NCI-H2107 (cell line): ENCODE measurements around the gene HEMGN.
"Not testable (repeated sequence)": the region's sequence is repeated elsewhere in the genome, so short reads cannot be mapped to it uniquely, and the experiment has no call there.

Source experiments
- DNase-seq: peaks from one replicate; lab custom pipeline; 2025; lab: John Stamatoyannopoulos, UW

Gene HEMGN, protein sequence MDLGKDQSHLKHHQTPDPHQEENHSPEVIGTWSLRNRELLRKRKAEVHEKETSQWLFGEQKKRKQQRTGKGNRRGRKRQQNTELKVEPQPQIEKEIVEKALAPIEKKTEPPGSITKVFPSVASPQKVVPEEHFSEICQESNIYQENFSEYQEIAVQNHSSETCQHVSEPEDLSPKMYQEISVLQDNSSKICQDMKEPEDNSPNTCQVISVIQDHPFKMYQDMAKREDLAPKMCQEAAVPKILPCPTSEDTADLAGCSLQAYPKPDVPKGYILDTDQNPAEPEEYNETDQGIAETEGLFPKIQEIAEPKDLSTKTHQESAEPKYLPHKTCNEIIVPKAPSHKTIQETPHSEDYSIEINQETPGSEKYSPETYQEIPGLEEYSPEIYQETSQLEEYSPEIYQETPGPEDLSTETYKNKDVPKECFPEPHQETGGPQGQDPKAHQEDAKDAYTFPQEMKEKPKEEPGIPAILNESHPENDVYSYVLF

DNA sequence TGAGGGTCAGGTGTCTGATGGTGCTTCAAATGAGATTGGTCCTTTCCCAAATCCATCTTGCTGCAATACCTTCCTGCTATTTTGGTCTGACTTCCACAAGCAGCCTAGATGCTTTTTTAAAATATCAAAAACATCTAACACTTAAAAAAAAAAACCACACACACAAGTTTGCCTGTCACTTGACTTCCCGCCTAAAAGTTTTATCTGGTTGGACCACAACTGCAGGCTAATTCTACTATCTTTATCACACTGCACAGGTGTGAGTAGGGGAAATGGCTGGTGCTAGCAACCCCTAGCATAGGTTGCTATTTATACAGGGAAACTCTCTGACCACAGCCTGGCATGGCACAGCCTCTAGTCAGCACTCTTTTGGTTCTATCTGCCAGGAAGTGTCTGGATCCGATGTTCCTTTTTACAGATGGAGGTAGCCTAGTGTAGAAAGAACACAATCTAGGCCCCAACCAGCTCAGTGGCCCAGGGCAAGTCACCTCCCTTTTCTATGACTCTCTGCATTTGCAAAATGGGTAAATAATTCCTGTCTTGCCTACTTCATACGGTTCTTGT is at the start of gene HEMGN:
Gene HEMGN, minus strand, starts transcription at position 92 of the 564 bp plus-strand sequence. Its CDS starts 36 bp downstream, at position 56.
- no peak for DNase-seq

GRCh38 chr9:97987487-97987886 is 49.5 kb upstream of the HEMGN start:
- no peak for DNase-seq

GRCh38 chr9:97985058-97985861 is 47.3 kb upstream of the HEMGN start:
- no peak for DNase-seq

DNA sequence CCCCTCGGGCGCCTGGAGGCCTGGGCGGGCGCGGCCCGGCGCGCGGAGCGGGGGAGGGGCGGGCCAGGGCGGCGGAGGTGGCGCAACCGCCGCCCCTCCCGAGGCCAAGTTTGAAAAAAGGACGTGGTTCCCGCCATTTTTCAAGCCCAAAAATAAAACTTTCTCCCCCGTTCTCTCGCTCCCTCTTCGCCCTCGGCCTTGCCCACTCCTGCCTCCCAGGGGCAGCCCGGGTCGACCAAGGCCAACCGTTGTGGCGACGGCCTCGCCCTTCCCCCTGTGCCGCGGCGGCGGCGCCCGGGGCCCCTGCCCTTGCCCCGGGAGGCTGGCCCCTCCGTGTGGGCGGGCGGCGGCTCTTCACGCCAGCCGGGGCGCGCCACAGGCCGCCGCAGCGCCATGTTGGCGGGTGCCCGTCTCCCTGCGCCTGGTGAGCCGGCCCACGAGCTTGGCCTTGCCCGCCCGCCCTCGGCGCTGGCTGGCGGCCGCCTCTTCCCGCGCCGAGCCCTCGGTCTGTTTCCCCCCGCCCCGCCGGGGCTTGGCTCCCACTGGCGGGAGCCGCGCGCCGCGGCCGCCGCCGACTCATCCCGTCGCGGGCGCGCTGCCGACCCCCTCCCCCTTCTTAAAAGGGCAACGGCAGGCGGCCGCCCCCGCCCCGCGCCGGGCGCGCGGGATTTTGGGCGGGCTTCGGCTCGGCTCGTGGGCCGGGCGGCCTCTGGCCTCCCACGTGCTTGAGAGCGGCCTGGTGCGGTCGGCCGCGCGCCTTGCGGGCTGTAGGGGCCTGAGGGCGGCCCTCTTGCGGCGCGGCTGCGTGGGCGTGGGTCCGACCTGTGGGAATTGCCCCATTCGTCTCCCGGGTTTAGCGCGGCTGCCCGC is 46.5 kb upstream of the HEMGN start:
- peak; percentile 33 for DNase-seq

DNA sequence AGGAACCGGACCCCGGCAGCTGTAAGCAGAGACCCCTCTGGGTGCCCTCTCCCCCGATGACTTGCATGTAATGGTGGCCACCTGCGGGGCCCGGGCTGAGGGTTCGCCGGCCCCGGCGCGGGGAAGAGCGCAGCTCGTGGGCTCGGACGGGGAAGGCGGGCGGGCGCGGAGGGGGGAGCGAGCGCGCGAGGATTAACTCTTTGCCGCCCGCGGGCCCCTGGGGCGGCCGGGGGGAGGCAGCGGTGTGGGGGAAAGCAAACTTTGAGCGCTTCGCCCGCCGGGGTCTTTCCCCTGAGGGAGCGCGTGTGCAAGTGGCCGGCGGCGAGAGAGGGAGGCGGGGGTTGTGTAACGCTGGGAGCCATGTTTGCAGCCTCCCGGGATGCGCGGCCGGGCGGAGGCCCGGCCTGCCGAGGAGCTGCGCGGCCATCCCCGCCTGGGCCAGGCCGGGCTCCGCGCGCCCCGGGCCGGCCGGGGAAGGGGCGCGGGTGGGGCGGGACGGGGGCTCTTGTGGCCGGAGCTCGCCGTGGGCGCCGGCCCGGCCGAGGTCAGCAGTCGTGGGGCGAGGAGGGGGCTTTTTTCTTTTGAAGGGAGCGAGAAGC is 45.7 kb upstream of the HEMGN start:
- DNase-seq = no peak

GRCh38 chr9:97982683-97983588 is 45.0 kb upstream of the HEMGN start, which contains the start of gene ANP32B:
TSS of gene ANP32B (plus strand) at chr9:97983341. CDS start at chr9:97983556, 215 bp downstream.
- DNase-seq = peak; percentile 86

- DNase-seq = no peak
Measured at GRCh38 chr9:97981846-97982682, 44.1 kb upstream of the HEMGN start.

DNA sequence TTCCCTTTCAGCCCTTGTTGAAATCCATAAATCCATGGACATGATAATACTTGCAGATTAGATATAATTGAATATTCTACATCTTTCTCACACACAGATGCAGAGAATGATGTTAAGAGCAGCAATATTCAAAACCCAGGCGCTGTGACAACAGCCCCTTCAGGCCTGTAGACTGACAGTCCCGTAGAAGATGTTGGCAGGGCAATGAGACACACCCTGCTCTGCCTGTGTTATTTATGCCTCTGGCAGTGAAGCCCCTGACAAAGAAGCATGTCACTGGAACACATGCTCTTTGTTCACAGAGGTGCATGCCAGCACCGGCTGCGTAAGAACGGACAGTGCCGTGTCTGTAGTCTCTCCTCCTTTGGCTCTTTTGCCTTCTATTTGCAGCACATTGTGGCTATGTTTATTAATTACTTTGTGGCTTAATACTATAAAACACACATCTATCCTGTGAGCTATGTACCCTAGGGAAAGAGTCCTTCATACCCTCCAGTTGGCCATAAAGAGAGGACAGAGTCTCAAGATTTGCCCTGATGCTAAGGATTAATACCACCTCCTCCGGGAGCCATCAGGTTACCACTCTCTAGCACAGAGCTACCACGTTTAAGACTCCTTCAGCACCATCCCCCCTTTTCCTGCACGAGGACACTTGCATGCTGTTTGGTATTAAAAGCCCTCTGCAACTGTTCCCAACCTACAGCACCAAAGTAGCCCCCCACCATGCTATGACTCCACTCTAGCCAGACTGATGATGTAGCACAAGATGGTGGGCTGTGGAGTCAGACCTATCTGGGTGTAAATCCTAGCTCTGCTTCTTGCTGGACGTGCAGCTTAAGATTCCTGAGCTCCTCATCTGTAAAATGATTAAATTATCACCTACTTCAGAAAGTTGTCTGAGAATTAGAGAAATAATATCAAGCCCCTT is 43.2 kb upstream of the HEMGN start:
- DNase-seq = no peak

DNA sequence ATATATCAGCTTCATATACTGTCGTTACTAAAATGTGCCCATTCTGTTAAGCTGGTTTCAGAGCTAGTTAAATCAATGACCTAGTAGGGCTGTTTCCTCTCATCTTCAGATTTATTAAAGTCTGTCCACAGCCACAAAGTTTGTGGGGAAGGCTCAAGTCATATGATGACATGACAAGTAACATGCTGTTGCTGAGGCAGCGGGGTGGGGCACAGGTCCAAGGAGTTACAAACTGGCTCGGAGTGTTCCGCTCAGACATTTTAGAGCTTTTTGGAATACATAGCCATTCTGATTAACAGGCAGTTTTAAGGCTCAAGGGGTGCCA is 42.5 kb upstream of the HEMGN start:
- no peak for DNase-seq

- no peak for DNase-seq
Measured at GRCh38 chr9:97979788-97980478, 42.0 kb upstream of the HEMGN start.

DNA sequence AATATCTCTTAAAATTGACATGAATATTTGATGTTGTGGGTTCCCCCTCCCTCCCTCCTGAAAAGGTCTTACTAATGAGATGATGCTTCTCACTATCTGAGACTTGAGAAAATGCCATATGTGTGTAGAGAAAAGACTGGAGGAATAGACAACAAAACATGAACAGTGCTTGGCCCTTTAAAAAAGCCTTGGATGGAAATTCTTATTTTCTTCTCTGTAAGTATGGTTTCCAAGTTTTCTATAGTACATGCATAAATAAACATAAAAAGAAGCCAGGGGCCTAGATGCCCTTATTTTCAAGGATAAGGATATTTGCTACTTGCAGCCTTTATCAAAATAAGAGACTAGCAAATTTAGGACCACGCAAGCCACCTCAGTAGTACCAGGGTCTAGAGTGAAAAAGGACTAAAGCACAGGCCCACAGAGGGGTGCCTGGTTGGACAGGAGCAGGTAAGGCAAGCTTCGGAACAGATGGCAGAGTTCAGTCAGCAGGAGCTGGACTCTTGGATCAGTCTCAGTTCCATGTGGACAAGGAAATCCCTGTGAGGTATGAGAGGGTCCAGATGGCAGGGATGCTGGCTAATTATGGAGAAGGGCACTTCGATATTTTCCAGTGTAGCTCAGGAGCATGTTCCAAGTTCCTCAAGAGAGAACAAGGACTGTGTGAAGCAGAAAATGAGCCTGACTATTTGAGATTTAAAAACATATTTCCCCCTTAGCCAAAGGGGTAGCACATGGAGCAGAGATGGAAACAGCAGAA is 40.6 kb upstream of the HEMGN start:
- no peak for DNase-seq

- DNase-seq = not testable (repeated sequence)
Measured at GRCh38 chr9:97976633-97977032, 38.7 kb upstream of the HEMGN start.

- no peak for DNase-seq
Measured at GRCh38 chr9:97975376-97975775, 37.4 kb upstream of the HEMGN start.

GRCh38 chr9:97972753-97973152 is 34.8 kb upstream of the HEMGN start:
- DNase-seq = no peak

- DNase-seq = no peak
Measured at GRCh38 chr9:97970165-97970564, 32.2 kb upstream of the HEMGN start.

DNA sequence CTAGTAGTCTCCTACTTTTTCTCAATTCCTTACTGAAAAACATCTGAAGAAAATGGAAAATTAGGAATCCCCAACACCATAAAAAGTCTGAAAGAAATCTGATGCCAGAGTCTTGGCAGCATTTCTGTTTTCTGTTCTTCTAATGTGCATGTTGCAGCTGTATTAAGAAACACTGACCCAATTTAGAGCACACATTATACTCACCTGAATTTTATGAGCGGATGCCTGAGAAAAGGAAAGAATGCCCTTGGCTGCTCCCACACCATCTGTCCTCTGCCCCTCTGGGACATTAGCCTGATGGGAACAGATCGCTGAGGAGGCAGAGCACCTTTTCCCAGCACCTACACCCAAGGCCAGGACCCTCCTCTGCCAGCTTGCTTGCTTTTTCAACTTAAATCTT is 31.0 kb upstream of the HEMGN start:
- no peak for DNase-seq

DNA sequence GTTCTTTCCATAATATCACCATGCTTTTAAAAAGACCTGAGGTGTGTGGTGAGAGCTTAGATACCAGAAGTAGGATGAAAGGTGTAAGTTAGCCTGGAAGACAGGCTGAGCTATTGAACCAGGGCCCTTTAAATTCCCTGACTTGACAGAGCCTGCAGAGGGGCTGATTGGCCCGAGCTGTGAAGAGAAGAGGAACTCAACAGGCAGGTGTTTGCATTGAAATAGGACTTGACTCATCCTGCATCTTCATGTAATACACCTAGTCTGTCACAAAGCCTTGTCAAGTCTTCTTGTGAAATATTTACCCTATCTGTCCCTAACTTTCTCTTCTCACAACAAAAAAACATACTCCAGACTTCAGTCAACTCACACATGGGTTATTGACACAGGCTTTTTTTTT is 28.5 kb upstream of the HEMGN start:
- no peak for DNase-seq
